Stimulated activated CD4-positive, alpha-beta T cell treated with anti-CD3 and anti-CD28 coated beads, Interleukin-2, amount 100 ng/mL, for 48 hours (primary cell): ENCODE measurements around the gene KCNJ6.
"Not testable (repeated sequence)": the region's sequence is repeated elsewhere in the genome, so short reads cannot be mapped to it uniquely, and the experiment has no call there.

ENCODE experiments used
- DNase-seq, 2 donors: peaks; one replicate each; pipeline ENCODE4 v3.0.0-alpha.2; 2020

The KCNJ6 gene

DNA sequence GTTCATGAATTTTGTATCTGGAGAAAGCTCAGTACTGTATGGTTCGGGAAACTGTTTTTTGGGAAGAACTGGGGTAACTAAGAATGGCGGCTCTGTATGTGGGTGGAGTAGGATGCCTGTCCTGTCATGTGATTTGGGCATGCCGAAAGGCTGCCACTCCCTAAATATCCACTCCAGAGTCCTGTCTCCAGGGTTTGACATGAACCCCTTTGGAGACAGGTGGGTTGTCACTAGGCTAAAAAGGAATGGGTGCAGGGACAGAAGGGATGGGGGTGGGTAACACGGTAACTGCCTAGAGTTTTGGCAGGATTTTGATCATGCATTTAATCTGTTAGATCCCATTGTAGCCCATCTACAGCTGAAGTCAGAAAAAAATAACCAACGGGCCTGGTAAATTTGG is 150.1 kb downstream of the KCNJ6 start:
- DNase-seq: no peak

- DNase-seq: no peak
Observed at GRCh38 chr21:37765221-37765900, 150.9 kb downstream of the KCNJ6 start.

- DNase-seq: no peak
Observed at GRCh38 chr21:37764691-37765090, 151.6 kb downstream of the KCNJ6 start.

GRCh38 chr21:37763298-37763697 is 153.0 kb downstream of the KCNJ6 start:
- DNase-seq: no peak

DNA sequence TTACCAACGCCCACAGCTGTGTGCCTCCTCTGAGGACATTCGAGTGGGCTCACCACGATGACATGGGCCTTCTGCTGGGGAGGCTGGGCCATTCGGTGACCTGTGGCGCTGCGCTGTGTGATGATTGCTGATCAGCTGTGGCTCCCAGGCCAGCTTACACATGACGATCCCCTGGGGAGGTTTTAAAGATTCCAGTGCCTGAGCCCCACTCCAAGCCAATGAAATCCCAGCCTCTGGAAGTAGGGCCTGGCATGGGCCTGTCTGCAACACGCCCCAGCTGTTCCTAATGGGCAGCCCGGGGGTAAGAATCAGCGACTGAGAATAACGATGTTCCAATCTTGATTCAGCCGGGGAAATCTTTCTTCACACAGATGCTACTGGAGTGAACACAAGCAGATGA is 153.7 kb downstream of the KCNJ6 start:
- DNase-seq: no peak

- not testable (repeated sequence) for DNase-seq
Observed at GRCh38 chr21:37761406-37761805, 154.9 kb downstream of the KCNJ6 start.

- no peak for DNase-seq
Observed at GRCh38 chr21:37759777-37760176, 156.5 kb downstream of the KCNJ6 start.

- DNase-seq: peak in 1 of 2 donors; percentile 4
Observed at GRCh38 chr21:37758982-37759381, 157.3 kb downstream of the KCNJ6 start.

DNA sequence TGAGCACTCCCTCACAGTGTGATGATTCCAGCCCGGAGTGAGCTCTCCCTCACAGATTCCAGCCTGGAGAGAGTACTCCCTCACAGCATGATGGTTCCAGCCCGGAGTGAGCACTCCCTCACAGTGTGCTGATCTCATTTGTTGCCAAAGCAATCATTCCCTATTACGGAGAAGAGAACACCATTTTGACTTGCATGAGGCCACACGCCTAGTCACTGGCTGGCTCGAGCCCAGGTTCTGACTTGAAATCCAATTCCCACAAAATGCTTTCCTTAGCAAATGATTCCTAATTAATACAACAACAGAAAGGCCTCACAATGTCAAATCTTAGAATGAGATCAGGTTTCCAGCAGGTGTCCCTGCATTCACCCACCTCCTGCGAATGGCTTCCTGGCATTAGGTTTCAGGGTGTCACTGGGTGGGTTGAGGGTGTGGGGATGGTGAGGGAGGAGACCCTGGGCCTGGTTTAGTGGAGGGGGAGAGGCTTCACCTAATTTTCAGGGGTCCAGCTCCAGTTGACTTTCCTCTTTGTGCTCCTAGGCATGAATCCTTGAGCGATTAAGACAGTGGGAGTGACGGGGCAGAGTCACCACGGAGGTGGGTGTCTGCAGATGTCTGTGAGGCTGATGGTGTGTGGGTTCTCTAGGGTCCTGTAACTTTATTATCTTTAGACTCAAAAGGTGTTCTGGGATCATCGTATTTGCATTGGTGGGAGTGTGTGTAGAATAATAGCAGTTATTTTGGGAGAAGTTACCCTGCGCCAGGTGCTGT is 158.5 kb downstream of the KCNJ6 start:
- no peak for DNase-seq

- DNase-seq: no peak
Observed at GRCh38 chr21:37753122-37753599, 163.1 kb downstream of the KCNJ6 start.

- no peak for DNase-seq
Observed at GRCh38 chr21:37751268-37751975, 164.8 kb downstream of the KCNJ6 start.

DNA sequence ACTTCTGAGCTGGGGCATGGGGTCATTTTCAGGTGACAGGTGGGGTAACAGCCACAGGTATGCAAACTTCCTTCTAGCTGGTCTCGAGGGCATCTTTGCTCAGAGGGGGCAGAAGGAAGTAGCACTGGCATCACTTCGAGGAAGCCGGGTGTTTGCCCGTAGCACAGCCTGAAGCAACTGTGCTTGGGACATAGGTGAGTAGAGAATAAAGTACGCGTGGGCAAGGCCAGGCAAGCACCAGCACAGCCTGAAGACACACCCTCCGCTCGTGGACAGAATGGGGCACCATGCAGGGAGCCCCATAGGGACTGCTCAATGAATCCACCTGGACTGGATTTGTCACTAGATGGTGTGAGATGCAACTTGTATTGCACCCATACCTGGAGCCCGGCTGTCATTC is 167.1 kb downstream of the KCNJ6 start:
- DNase-seq: no peak

- DNase-seq: no peak
Observed at GRCh38 chr21:37748351-37748750, 167.9 kb downstream of the KCNJ6 start.

- DNase-seq: no peak
Observed at GRCh38 chr21:37746849-37747248, 169.4 kb downstream of the KCNJ6 start.

GRCh38 chr21:37744551-37744950 is 171.7 kb downstream of the KCNJ6 start:
- no peak for DNase-seq

DNA sequence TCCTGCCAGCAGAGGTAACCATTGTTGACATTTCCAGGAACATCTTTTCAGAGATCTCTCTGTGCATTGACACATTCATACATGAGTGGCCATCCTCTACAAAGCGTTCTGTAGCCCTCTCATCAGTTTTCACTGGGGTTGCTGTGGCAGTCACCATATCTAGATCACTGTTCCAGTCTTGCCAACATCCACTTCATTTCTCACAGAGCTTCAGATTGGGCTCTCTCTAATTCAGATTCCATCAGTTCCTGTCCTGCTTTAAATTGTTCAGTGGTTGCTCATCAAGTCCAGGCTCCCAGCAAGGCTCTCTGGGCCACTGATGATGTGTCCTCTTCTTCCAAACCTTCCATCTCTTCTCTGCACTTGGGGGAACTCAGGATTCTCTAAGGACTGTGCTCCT is 173.7 kb downstream of the KCNJ6 start:
- DNase-seq: no peak

DNA sequence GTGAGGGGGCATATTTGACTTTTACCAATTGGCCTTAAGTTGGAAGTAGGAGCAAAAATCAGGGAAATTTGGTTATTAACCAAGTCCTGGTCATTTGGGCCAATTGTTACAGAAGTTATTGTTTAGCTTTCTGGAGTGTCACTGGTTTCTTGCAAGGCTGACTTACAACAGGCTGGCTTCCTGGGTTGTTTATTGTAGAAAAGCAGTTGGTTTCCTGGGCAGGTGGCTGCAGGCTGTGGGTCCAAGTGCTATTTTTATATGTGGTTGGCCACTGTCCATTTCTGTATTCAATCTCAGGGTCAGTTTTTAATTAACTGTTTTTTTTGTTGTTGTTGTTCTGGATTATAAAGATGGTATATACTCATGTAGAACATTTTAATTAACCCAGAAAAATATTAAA is 174.1 kb downstream of the KCNJ6 start:
- DNase-seq: no peak

GRCh38 chr21:37737996-37738395 is 178.3 kb downstream of the KCNJ6 start:
- no peak for DNase-seq

- no peak for DNase-seq
Observed at GRCh38 chr21:37737507-37737906, 178.8 kb downstream of the KCNJ6 start.

- no peak for DNase-seq
Observed at GRCh38 chr21:37734846-37735245, 181.4 kb downstream of the KCNJ6 start.

- no peak for DNase-seq
Observed at GRCh38 chr21:37732927-37733326, 183.3 kb downstream of the KCNJ6 start.

DNA sequence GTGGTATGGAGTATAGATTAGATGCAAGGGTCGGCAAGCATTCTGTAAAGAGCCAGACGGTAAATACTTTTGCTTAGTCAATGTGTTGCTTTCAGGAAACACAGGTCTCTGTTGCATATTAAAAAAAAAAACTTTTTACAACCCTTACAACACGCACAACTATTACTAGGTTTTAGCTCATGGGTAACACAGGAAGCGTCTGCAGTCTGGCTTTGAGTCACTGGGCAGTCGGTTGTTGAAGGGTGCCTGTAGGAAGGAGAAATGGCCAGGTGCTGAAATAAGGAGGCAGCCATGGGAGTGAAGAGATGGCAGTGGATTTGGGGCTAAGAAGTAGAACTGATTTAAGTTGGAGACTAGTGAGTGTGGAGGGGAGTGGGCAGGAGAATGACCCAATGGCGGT is 192.1 kb downstream of the KCNJ6 start:
- no peak for DNase-seq

GRCh38 chr21:37717534-37717933 is 198.7 kb downstream of the KCNJ6 start:
- no peak for DNase-seq

- DNase-seq: not testable (repeated sequence)
Observed at GRCh38 chr21:37712569-37712934, 203.7 kb downstream of the KCNJ6 start.
